Measurements from ENCODE around the gene S100P.

DNA sequence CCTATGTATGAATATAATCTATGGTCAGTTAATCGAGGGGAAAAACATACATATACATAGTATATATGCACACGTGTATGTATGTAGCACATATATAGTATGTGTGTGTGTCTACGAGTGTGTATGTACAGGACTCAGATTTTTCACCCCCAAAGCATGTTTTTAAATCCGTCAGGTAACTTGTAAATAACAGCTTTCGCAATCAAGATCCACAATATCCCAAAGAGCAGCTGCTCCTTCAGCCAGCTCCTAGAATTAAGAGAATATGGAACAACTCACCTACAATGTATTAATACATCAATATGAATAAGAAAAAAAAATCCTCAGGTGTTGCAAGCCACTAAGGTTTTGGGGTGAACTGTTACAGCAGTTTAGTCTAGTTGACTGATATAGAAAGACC, 12.5 kb downstream of the S100P start:
- no peak for TF ChIP-seq CTCF (IDR thresholded peaks at IDR 0.05)
- no peak for TF ChIP-seq EZH2 (IDR thresholded peaks at IDR 0.05; ENCODE audit: borderline replicate concordance, insufficient read depth, low read depth, low read length, poor library complexity, severe bottlenecking)

Measured in B cell (primary cell).